Left ventricle myocardium inferior (tissue), 1 donor: Measurements from ENCODE around the gene CXCL17. TPM values are rescaled to one million over a fixed set of nuclear protein-coding genes. Genes with fewer than 3 reads are reported as not detected.

Experiments used
- DNase-seq: peaks from one replicate; pipeline ENCODE4 v3.0.0-alpha.2; 2020
- H3K27ac ChIP-seq: fragments of 200-600 bp; replicated peaks from 2 replicates; pipeline ENCODE4 v1.8.0; 2021
- H3K27me3 ChIP-seq: fragments of 200-600 bp; 2 replicates; pipeline ENCODE4 v1.8.0; 2021; ENCODE audit warnings: low read depth
- H3K36me3 ChIP-seq: fragments of 200-600 bp; 2 replicates; pipeline ENCODE4 v1.8.0; 2021
- H3K4me1 ChIP-seq: fragments of 200-600 bp; 2 replicates; pipeline ENCODE4 v1.8.0; 2021
- H3K4me3 ChIP-seq: fragments of 200-600 bp; 2 replicates; pipeline ENCODE4 v1.8.0; 2021; ENCODE audit warnings: mild to moderate bottlenecking, moderate library complexity
- H3K9me3 ChIP-seq: fragments of 200-600 bp; replicated peaks from 2 replicates; pipeline ENCODE4 v1.8.0; 2021
- intact Hi-C: fragments of 100-400 bp; cut with micrococcal nuclease; formaldehyde crosslinking; loops from one replicate; pipeline ENCODE4 v1.11.0; 2022
- total RNA-seq: library from RNA; stranded (reverse); fragmentation: NEBNext Ultra II Directional; extraction: Animal tissue kit (Norgen Biotek cat#: 25700); gene quantifications from one replicate; pipeline ENCODE4 v1.2.1, GENCODE V29; 2021
- TF ChIP-seq, protein P1 (sequence below): fragments of 200-600 bp; IDR thresholded peaks from 2 replicates; pipeline ENCODE4 v1.8.0; 2021; ENCODE audit warnings: antibody characterized with exemption, mild to moderate bottlenecking, borderline replicate concordance
- donor health status: DM: no; HTN: yes; CAD: no; lungs with severe emphysema.

CXCL17 gene
- total RNA-seq, 1 donor from 2014 or later, result not detected

- Histone ChIP-seq H3K4me1 (peaks cover 9% of the 10 kb centered on the region), H3K4me3 (no peak overlapping the region), H3K27me3 (no peaks in the 10 kb centered on the region), H3K27ac (peak overlapping the region; percentile 32), H3K9me3 (no peaks in the 10 kb centered on the region), H3K36me3 (no peaks in the 10 kb centered on the region)
- intact Hi-C loops, result no loop called here
- no peak for DNase-seq
- TF ChIP-seq, protein P1, sequence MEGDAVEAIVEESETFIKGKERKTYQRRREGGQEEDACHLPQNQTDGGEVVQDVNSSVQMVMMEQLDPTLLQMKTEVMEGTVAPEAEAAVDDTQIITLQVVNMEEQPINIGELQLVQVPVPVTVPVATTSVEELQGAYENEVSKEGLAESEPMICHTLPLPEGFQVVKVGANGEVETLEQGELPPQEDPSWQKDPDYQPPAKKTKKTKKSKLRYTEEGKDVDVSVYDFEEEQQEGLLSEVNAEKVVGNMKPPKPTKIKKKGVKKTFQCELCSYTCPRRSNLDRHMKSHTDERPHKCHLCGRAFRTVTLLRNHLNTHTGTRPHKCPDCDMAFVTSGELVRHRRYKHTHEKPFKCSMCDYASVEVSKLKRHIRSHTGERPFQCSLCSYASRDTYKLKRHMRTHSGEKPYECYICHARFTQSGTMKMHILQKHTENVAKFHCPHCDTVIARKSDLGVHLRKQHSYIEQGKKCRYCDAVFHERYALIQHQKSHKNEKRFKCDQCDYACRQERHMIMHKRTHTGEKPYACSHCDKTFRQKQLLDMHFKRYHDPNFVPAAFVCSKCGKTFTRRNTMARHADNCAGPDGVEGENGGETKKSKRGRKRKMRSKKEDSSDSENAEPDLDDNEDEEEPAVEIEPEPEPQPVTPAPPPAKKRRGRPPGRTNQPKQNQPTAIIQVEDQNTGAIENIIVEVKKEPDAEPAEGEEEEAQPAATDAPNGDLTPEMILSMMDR, result no peak
These were observed 37.8 kb upstream of the CXCL17 start for GRCh38 chr19:42480335-42481095.

- Histone ChIP-seq H3K4me3 (no peak overlapping the region), H3K36me3 (no peaks in the 10 kb centered on the region), H3K9me3 (no peaks in the 10 kb centered on the region), H3K4me1 (peaks cover 9% of the 10 kb centered on the region), H3K27ac (no peak overlapping the region), H3K27me3 (no peaks in the 10 kb centered on the region)
- DNase-seq, result no peak
- TF ChIP-seq, protein P1, result no peak
- intact Hi-C loops, result no loop called here
These were observed 37.0 kb upstream of the CXCL17 start for GRCh38 chr19:42479736-42480135.

DNA sequence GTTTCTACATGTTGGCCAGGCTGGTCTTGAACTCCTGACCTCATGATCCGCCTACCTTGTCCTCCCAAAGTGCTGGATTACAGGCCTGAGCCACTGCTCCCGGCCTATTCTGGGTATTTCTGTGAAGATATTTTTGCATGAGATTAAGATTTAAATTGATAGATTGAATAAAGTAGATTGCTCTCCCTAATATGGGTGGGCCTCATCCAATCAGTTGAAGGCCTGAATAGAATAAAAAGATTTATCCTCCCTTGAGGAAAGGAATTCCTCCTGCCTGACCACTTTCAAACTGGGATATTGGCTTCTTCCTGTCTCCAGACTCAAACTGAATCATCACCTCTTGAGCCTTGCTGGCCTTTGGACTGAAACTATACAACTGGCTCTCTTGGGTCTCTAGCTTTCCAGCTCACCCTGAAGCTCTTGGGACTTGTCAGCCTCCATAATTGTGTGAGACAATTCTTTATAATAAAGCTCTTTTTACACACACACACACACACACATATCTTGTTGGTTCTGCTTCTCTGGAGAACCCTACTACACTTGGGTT, 36.1 kb upstream of the CXCL17 start:
- no peaks in the 10 kb centered on the region for H3K9me3 ChIP-seq
- no peak for DNase-seq
- no peaks in the 10 kb centered on the region for H3K27me3 ChIP-seq
- no peak overlapping the region for H3K4me3 ChIP-seq
- peaks cover 9% of the 10 kb centered on the region for H3K4me1 ChIP-seq
- no peaks in the 10 kb centered on the region for H3K36me3 ChIP-seq
- intact Hi-C loops, result no loop called here
- TF ChIP-seq, protein P1, result no peak
- H3K27ac ChIP-seq, result no peak overlapping the region

DNA sequence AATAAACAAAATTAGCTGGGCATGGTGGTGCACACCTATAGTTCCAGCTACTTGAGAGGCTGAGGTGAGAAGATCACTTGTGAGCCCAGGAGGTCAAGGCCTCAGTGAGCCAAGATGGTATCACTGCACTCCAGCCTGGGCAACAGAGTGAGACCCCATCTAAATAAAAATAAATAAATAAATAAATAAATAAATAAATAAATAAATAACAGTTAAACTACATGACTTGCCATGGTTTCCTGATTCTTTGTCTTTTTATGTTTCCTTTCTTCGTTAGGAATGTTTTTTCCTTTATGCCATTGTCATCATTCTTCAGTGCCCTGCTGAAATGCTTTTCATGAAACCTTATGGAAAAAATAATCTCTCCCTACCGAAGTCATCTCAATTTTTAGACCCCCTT, 35.2 kb upstream of the CXCL17 start:
- Histone ChIP-seq H3K27me3 (no peaks in the 10 kb centered on the region), H3K27ac (no peak overlapping the region), H3K4me1 (peaks cover 9% of the 10 kb centered on the region), H3K36me3 (no peaks in the 10 kb centered on the region), H3K9me3 (no peaks in the 10 kb centered on the region), H3K4me3 (no peak overlapping the region)
- no peak for DNase-seq
- intact Hi-C loops, result no loop called here
- TF ChIP-seq, protein P1, result no peak

DNA sequence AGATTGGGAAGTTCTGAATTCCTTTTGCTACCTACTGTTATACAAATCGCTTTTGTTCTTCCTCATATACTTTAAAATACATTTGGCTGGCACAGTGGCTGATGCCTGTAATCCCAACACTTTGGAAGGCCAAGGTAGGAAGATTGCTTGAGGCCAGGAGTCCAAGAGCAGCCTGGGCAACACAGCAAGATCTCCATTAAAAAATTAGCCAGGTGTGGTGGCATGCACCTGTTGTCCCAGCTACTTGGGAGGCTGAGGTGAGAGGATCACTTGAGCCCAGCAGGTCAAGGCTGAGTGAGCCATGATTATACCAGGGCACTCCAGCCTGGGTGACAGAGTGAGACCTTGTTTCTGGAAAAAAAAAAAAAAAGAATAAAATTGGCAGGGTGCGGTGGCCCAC, 34.4 kb upstream of the CXCL17 start:
- Histone ChIP-seq H3K27ac (no peak overlapping the region), H3K4me3 (no peak overlapping the region), H3K27me3 (peaks cover 3% of the 10 kb centered on the region), H3K36me3 (no peaks in the 10 kb centered on the region), H3K4me1 (peaks cover 9% of the 10 kb centered on the region), H3K9me3 (no peaks in the 10 kb centered on the region)
- intact Hi-C loops, result no loop called here
- DNase-seq, result no peak
- TF ChIP-seq, protein P1, result no peak
